Bronchial epithelial cell (primary cell): Measurements from ENCODE around the gene DLGAP4. TPM values are rescaled to one million over a fixed set of nuclear protein-coding genes. Genes with fewer than 3 reads are reported as not detected.

Experiments
- DNase-seq: peaks from one replicate; pipeline ENCODE4 v3.0.0-alpha.2; 2010; ENCODE audit warnings: low read depth
- FAIRE-seq: peaks from 2 replicates; lab custom pipeline; 2011; peaks lifted over from hg19 to GRCh38; lab: Jason Lieb, UNC
- H3K27me3 ChIP-seq: 2 replicates; pipeline ENCODE4 v1.5.1; 2011; ENCODE audit warnings: low read length; ENCODE audit not compliant: control insufficient read depth, insufficient read depth
- H3K36me3 ChIP-seq: 2 replicates; pipeline ENCODE4 v1.5.1; 2011; ENCODE audit warnings: low read length; ENCODE audit not compliant: control insufficient read depth, insufficient read depth
- H3K4me3 ChIP-seq: 2 replicates; pipeline ENCODE4 v1.5.1; 2011; ENCODE audit warnings: mild to moderate bottlenecking, low read depth, low read length, control low read depth
- total RNA-seq: library from RNA; depleted of rRNA; stranded (reverse); fragments of >200 nt; gene quantifications from 2 replicates; pipeline ENCODE4 v1.2.1, GENCODE V29; 2014
- TF ChIP-seq, protein P1 (sequence below): IDR thresholded peaks from 2 replicates; pipeline ENCODE4 v1.5.1; 2011; ENCODE audit warnings: mild to moderate bottlenecking, moderate library complexity, low read length, control low read depth, inconsistent platforms; ENCODE audit not compliant: insufficient read depth, severe bottlenecking

DLGAP4 gene
- total RNA-seq, 1 donor from 2014 or later, result 5.5 TPM

DNA sequence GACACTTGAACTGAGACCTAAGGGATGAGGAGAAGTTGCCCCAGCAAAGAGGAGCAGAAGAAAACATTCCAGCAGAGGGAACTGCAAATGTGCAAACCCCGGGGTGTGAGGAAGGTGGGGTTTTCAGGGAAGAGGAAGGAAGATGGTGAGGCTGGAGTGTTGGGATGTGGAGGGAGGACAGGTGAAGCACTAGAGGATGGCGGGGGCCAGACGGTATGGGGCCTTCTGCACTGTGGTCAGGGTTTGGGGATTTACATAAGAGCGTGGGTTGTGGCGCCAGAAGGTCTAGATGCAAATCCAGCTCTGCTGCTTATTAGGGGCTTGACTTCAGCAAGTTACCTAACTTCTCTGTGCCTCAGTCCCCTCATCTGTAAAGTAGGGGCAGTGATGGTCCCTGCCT, 16.0 kb downstream of the DLGAP4 start:
- H3K36me3 ChIP-seq, result no peaks in the 10 kb centered on the region
- no peaks in the 10 kb centered on the region for H3K27me3 ChIP-seq
- no peak for DNase-seq
- no peak for FAIRE-seq
- no peak overlapping the region for H3K4me3 ChIP-seq
- TF ChIP-seq, protein P1, sequence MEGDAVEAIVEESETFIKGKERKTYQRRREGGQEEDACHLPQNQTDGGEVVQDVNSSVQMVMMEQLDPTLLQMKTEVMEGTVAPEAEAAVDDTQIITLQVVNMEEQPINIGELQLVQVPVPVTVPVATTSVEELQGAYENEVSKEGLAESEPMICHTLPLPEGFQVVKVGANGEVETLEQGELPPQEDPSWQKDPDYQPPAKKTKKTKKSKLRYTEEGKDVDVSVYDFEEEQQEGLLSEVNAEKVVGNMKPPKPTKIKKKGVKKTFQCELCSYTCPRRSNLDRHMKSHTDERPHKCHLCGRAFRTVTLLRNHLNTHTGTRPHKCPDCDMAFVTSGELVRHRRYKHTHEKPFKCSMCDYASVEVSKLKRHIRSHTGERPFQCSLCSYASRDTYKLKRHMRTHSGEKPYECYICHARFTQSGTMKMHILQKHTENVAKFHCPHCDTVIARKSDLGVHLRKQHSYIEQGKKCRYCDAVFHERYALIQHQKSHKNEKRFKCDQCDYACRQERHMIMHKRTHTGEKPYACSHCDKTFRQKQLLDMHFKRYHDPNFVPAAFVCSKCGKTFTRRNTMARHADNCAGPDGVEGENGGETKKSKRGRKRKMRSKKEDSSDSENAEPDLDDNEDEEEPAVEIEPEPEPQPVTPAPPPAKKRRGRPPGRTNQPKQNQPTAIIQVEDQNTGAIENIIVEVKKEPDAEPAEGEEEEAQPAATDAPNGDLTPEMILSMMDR, result no peak

DNA sequence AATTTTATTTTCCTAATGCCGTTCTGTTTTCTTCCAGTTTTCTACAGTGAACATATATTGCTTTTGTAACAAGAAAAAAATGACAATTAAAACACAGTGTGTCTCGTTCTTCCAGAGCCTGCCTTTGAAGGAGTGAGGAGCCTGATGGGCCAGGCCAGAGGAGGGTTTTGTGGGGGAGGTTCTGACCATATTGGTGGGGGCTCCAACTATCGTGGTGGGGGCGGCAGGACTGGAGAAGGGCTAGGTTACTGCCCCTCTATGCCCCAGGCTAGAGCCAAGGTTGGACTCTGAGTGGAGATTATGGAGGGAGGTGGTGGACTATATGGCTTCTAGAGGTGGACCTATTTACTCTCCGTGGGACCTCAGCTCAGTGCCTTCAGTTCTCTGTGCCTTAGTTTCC, 24.0 kb downstream of the DLGAP4 start:
- no peaks in the 10 kb centered on the region for H3K36me3 ChIP-seq
- no peak for DNase-seq
- H3K4me3 ChIP-seq, result no peak overlapping the region
- TF ChIP-seq, protein P1, result no peak
- no peak for FAIRE-seq
- peaks cover 7% of the 10 kb centered on the region for H3K27me3 ChIP-seq

DNA sequence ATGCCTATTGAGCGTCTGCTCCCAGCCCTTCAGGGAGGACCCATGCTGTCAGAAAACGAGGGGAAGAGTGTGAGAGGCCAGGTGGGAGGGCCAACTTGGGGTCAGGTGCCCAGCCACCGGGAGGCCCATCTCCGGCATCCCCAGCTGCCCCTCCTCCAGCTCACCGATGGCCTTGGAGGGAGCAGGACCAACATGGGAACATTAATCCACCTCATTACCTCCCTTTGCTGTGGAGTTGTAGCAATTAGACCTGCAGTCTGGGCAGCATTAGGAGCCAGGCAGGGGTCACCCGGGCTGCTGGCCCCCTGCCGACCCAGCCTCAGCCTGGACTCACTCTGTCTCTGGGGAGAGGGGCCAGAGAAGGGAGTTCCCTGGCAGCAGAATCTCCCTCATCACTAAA, 25.1 kb downstream of the DLGAP4 start:
- DNase-seq (no peak), FAIRE-seq (no peak)
- H3K27me3 ChIP-seq, result peaks cover 7% of the 10 kb centered on the region
- TF ChIP-seq, protein P1, result no peak
- no peak overlapping the region for H3K4me3 ChIP-seq
- no peaks in the 10 kb centered on the region for H3K36me3 ChIP-seq

- Histone ChIP-seq H3K36me3 (no peaks in the 10 kb centered on the region), H3K4me3 (no peak overlapping the region), H3K27me3 (peaks cover 7% of the 10 kb centered on the region)
- TF ChIP-seq, protein P1, result no peak
- no peak for FAIRE-seq
- no peak for DNase-seq
Measured at GRCh38 chr20:36333841-36334240, 27.7 kb downstream of the DLGAP4 start.

DNA sequence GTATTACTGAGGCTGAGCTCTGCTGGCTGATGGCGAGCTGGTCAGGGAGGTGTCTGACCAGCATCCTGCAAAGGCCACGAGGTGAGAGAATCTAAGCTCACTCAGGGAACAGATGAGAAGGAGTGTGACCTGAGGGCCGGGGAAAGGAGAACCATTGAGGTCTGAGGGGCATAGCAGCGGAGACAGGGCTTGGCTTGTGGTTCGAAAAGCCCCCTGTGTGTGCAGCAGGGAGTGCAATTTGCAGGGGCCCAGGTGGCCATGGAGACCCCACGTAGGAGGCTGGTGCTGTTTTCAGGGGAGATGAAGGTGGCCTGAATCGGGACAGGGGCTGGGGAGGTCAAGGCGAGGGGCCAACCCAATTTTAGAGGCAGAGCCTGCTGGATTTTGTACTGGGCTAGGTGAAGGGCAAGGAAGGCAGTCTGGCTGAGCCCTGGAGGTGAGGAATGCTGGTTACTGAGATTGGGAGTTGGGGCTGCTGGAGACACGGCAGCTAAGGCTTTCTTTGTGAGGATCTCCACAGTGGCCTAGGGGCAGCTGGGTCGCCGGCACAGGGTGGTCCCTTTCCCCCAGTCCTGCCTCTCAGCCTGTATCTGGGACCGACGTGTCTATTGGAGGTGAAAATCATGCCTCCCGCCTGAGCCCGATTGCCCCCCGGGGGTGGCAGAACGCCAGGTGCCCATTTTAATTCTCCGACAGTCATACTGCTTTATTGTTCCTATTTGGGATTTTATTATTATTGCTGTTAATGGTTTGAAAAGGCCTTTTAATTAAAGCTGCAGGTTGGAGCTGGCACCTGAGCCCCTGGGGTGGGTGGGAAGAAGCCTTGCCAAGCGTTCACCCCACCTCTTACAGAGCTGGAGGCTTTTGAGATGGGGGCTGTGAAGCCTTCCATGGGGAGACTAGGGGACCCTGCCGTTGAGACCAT, 28.4 kb downstream of the DLGAP4 start:
- H3K4me3 ChIP-seq, result no peak overlapping the region
- FAIRE-seq (no peak), DNase-seq (no peak)
- H3K36me3 ChIP-seq, result no peaks in the 10 kb centered on the region
- TF ChIP-seq, protein P1, result no peak
- peaks cover 7% of the 10 kb centered on the region for H3K27me3 ChIP-seq
